Suprapubic skin (tissue), 4 donors: ENCODE data around the gene ZNF672. TPM values are rescaled to one million over a fixed set of nuclear protein-coding genes. Genes with fewer than 3 reads are reported as not detected.

Source experiments
- DNase-seq, 2 donors: peaks; one replicate each; pipeline ENCODE4 v3.0.0-alpha.2; 2019; ENCODE audit warnings: low spot score in 2 of 2
- H3K27ac ChIP-seq: fragments of 200-600 bp; sonication (generic); one replicate; pipeline ENCODE4 v1.5.1; 2019
- H3K27me3 ChIP-seq: fragments of 200-600 bp; sonication (generic); one replicate; pipeline ENCODE4 v1.5.1; 2019
- H3K36me3 ChIP-seq: fragments of 200-600 bp; sonication (generic); one replicate; pipeline ENCODE4 v1.5.1; 2019
- H3K4me1 ChIP-seq: fragments of 200-600 bp; sonication (generic); one replicate; pipeline ENCODE4 v1.5.1; 2019
- H3K4me3 ChIP-seq: fragments of 200-600 bp; sonication (generic); one replicate; pipeline ENCODE4 v1.5.1; 2019; ENCODE audit warnings: mild to moderate bottlenecking
- H3K9me3 ChIP-seq: fragments of 200-600 bp; sonication (generic); one replicate; pipeline ENCODE4 v1.5.1; 2019
- EP300 ChIP-seq: sonication (generic); formaldehyde crosslinking; IDR thresholded peaks from one replicate; pipeline ENCODE4 v1.6.1; 2017; ENCODE audit warnings: antibody characterized with exemption
- POLR2A ChIP-seq, 2 donors: fragments of 450-650 bp; IDR thresholded peaks; one replicate each; pipeline ENCODE4 v1.6.1; 2017; ENCODE audit warnings: antibody characterized with exemption in 2 of 2, mild to moderate bottlenecking in 2 of 2, moderate library complexity in 2 of 2
- POLR2AphosphoS5 ChIP-seq, 3 donors: sonication (generic); formaldehyde crosslinking; IDR thresholded peaks; one replicate each; pipeline ENCODE4 v1.6.1; 2017; ENCODE audit warnings: antibody characterized with exemption in 3 of 3
- WGBS: methylation state at CpG from one replicate; pipeline ENCODE4 v1.1.5; 2018; 5-methylcytosine and 5-hydroxymethylcytosine counted together
- total RNA-seq, 4 donors: library from RNA; depleted of rRNA; stranded (reverse); fragments of >200 nt; gene quantifications; one replicate each; pipeline ENCODE4 v1.1.0, GENCODE V29; 2016
- TF ChIP-seq, protein P1 (sequence below), 2 donors: fragments of 200-600 bp in 1 of 2; fragments of 450-650 bp in 1 of 2; sonication (generic) in 1 of 2; IDR thresholded peaks; one replicate each; pipeline ENCODE4 v1.5.1; 2016 to 2019; ENCODE audit warnings: antibody characterized with exemption in 2 of 2, mild to moderate bottlenecking in 1 of 2, moderate library complexity in 1 of 2

The ZNF672 gene
- total RNA-seq, 4 donors from 2014 or later: 34.4 to 39.7 (median 38.8) TPM

DNA sequence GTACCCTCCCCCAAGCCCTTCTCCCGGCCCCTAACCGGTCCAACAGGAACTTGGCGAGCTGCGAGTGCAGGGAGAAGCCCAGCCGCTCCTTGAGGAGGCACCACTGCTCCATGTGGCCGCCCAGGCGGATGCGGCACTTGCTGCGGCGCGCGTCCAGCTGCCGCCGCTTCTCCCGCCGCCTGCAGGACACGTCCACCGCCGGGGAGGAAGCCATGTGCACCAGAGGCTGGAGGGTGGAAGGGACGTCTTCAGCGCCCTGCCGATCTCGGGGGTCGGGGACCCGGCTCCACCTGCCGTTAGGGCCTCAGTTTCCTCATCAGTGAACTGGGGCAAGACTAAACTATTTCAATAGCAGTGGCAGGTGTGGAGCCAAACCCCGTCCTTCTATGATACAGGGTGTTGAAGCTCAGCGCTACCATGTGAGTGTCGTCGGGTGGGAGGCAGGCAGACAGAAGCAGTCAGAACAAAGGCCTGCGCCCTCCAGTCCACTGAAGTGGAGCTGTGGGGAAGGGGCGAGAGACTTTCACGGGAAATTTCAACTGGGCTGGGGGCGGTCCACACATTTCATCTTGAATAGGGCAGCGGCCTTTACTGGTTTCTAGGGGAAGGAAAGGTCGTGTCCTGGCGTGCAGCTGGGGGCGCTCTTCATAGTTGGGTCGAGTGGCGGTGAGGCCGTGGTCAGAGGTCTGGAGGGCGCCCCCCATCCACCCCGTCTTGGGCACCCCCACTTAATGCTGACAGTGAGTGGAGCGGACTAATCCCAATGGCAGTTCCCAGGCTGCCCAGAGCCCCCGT, 20.3 kb downstream of the ZNF672 start:
- H3K4me3 ChIP-seq: peak overlapping the region; percentile 62
- H3K4me1 ChIP-seq: peaks cover 37% of the 10 kb centered on the region
- peak in 1 of 2 donors; percentile 81 for DNase-seq

GRCh38 chr1:248858891-248859889, 21.2 kb downstream of the ZNF672 start, which contains the start of gene ZNF692:
Gene ZNF692 (minus strand): TSS chr1:248859085. CDS start chr1:248858309, 776 bp downstream.
- TF ChIP-seq, protein P1, sequence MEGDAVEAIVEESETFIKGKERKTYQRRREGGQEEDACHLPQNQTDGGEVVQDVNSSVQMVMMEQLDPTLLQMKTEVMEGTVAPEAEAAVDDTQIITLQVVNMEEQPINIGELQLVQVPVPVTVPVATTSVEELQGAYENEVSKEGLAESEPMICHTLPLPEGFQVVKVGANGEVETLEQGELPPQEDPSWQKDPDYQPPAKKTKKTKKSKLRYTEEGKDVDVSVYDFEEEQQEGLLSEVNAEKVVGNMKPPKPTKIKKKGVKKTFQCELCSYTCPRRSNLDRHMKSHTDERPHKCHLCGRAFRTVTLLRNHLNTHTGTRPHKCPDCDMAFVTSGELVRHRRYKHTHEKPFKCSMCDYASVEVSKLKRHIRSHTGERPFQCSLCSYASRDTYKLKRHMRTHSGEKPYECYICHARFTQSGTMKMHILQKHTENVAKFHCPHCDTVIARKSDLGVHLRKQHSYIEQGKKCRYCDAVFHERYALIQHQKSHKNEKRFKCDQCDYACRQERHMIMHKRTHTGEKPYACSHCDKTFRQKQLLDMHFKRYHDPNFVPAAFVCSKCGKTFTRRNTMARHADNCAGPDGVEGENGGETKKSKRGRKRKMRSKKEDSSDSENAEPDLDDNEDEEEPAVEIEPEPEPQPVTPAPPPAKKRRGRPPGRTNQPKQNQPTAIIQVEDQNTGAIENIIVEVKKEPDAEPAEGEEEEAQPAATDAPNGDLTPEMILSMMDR (IDR thresholded peaks at IDR 0.05): no peak
- TF ChIP-seq POLR2A (IDR thresholded peaks at IDR 0.05) (peak; percentile 42 to 68), POLR2AphosphoS5 (IDR thresholded peaks at IDR 0.05) (peak in 1 of 3 donors; percentile 65), EP300 (no peak)
- 6% methylated on average over 47 of the region's 62 CpGs for WGBS
- Histone ChIP-seq H3K4me1 (peaks cover 43% of the 10 kb centered on the region), H3K4me3 (peak within 1 kb of the TSS; percentile 62), H3K27me3 (no peaks in the 10 kb centered on the region), H3K27ac (peak within 1 kb of the TSS; percentile 89), H3K36me3 (peaks cover 10% of the 10 kb centered on the region), H3K9me3 (no peaks in the 10 kb centered on the region)
- DNase-seq: peak; percentile 98

More for the DNA sequence above, 20.3 kb downstream of the ZNF672 start:
- Histone ChIP-seq H3K36me3 (peaks cover 17% of the 10 kb centered on the region), H3K27ac (peak overlapping the region; percentile 89), H3K27me3 (no peaks in the 10 kb centered on the region), H3K9me3 (no peaks in the 10 kb centered on the region)
- no peak for TF ChIP-seq POLR2A (IDR thresholded peaks at IDR 0.05)
- TF ChIP-seq POLR2AphosphoS5 (IDR thresholded peaks at IDR 0.05): peak in 1 of 3 donors; percentile 37
- TF ChIP-seq, protein P1 (IDR thresholded peaks at IDR 0.05): peak in 1 of 2 donors; percentile 23
- WGBS: 1% methylated on average over 18 of the region's 45 CpGs

- TF ChIP-seq EP300 (no peak), POLR2A (IDR thresholded peaks at IDR 0.05) (no peak), POLR2AphosphoS5 (IDR thresholded peaks at IDR 0.05) (no peak)
- TF ChIP-seq, protein P1 (IDR thresholded peaks at IDR 0.05): no peak
- Histone ChIP-seq H3K36me3 (peaks cover 6% of the 10 kb centered on the region), H3K27ac (no peak overlapping the region), H3K4me3 (no peak overlapping the region), H3K27me3 (no peaks in the 10 kb centered on the region), H3K9me3 (no peaks in the 10 kb centered on the region), H3K4me1 (peaks cover 43% of the 10 kb centered on the region)
- WGBS: 62% methylated on average over 4 of the region's 4 CpGs
- no peak for DNase-seq
Measured at GRCh38 chr1:248860007-248860406, 22.0 kb downstream of the ZNF672 start.

GRCh38 chr1:248861616-248862015, 23.6 kb downstream of the ZNF672 start:
- H3K4me1 ChIP-seq: peaks cover 43% of the 10 kb centered on the region
- no peak overlapping the region for H3K27ac ChIP-seq
- no peaks in the 10 kb centered on the region for H3K27me3 ChIP-seq
- H3K9me3 ChIP-seq: no peaks in the 10 kb centered on the region
- no peak overlapping the region for H3K4me3 ChIP-seq
- H3K36me3 ChIP-seq: no peaks in the 10 kb centered on the region
- TF ChIP-seq EP300 (no peak), POLR2AphosphoS5 (IDR thresholded peaks at IDR 0.05) (no peak), POLR2A (IDR thresholded peaks at IDR 0.05) (no peak)
- TF ChIP-seq, protein P1 (IDR thresholded peaks at IDR 0.05): no peak
- WGBS: 92% methylated on average over 2 of the region's 2 CpGs
- DNase-seq: no peak
